Small intestine (tissue), 7 donors: ENCODE data around the gene ULBP2. TPM values are rescaled to one million over a fixed set of nuclear protein-coding genes. Genes with fewer than 3 reads are reported as not detected.
A peak's percentile ranks its signal among the peaks of the same experiment; 100 is the strongest.
"Not testable (repeated sequence)": the region's sequence is repeated elsewhere in the genome, so short reads cannot be mapped to it uniquely, and the experiment has no call there.

Source experiments
- DNase-seq, 2 donors: peaks; one replicate each; pipeline versions ENCODE4 v3.0.0 to v3.0.0-alpha.2; 2013
- FAIRE-seq: peaks from 2 replicates; lab custom pipeline; 2012; peaks lifted over from hg19 to GRCh38; lab: Jason Lieb, UNC
- H3K27ac ChIP-seq, 3 donors: one replicate each; pipeline ENCODE4 v1.5.1; 2013; ENCODE audit warnings: low read length in 2 of 3, mild to moderate bottlenecking in 2 of 3, control low read depth in 1 of 3, inconsistent platforms in 1 of 3, low read depth in 1 of 3, moderate library complexity in 1 of 3
- H3K27me3 ChIP-seq, 3 donors: one replicate each; pipeline ENCODE4 v1.6.1; 2013; ENCODE audit warnings: low read length in 3 of 3, inconsistent platforms in 1 of 3; ENCODE audit not compliant: control insufficient read depth in 3 of 3, insufficient read depth in 3 of 3
- H3K36me3 ChIP-seq, 3 donors: one replicate each; pipeline ENCODE4 v1.6.1; 2013; ENCODE audit warnings: low read length in 3 of 3, inconsistent platforms in 1 of 3, low read depth in 1 of 3, mild to moderate bottlenecking in 1 of 3, moderate library complexity in 1 of 3; ENCODE audit not compliant: control insufficient read depth in 3 of 3, insufficient read depth in 2 of 3
- H3K4me1 ChIP-seq, 3 donors: one replicate each; pipeline ENCODE4 v1.6.1; 2013; ENCODE audit warnings: low read length in 2 of 3, inconsistent platforms in 1 of 3, low read depth in 1 of 3, mild to moderate bottlenecking in 1 of 3, moderate library complexity in 1 of 3; ENCODE audit not compliant: control insufficient read depth in 3 of 3, insufficient read depth in 2 of 3
- H3K4me3 ChIP-seq, 3 donors: one replicate each; pipeline ENCODE4 v1.5.1; 2013; ENCODE audit warnings: low read length in 3 of 3, control low read depth in 1 of 3, inconsistent platforms in 1 of 3, low read depth in 1 of 3, mild to moderate bottlenecking in 1 of 3, moderate library complexity in 1 of 3
- H3K9me3 ChIP-seq, 2 donors: one replicate each; pipeline ENCODE4 v1.6.1; 2013; ENCODE audit warnings: low read depth in 1 of 2, low read length in 1 of 2; ENCODE audit not compliant: control insufficient read depth in 2 of 2, insufficient read depth in 1 of 2
- WGBS, 3 donors: extraction: QIAGEN DNeasy Blood & Tissue Kit; methylation state at CpG; one replicate each; pipeline ENCODE4 v1.1.7; 2013; 5-methylcytosine and 5-hydroxymethylcytosine counted together
- polyA plus RNA-seq, 4 donors: library from polyadenylated mRNA; stranded (reverse) in 3 of 4; unstranded in 1 of 4; fragments of 200-250 nt in 3 of 4; fragments of 120-200 nt in 1 of 4; gene quantifications; one replicate each; pipeline versions ENCODE4 v1.2.1 to v1.2.3, GENCODE V29; 2013
- donor health status: healthy with polysubstance abuse.
- donor health status: control.
- donor health status: control.
- donor health status: Bipolar disorder and iron deficiency.
- donor health status: healthy.

The ULBP2 gene
- polyA plus RNA-seq, 4 donors, result 0.10 to 0.30 TPM; not detected in 2

DNA sequence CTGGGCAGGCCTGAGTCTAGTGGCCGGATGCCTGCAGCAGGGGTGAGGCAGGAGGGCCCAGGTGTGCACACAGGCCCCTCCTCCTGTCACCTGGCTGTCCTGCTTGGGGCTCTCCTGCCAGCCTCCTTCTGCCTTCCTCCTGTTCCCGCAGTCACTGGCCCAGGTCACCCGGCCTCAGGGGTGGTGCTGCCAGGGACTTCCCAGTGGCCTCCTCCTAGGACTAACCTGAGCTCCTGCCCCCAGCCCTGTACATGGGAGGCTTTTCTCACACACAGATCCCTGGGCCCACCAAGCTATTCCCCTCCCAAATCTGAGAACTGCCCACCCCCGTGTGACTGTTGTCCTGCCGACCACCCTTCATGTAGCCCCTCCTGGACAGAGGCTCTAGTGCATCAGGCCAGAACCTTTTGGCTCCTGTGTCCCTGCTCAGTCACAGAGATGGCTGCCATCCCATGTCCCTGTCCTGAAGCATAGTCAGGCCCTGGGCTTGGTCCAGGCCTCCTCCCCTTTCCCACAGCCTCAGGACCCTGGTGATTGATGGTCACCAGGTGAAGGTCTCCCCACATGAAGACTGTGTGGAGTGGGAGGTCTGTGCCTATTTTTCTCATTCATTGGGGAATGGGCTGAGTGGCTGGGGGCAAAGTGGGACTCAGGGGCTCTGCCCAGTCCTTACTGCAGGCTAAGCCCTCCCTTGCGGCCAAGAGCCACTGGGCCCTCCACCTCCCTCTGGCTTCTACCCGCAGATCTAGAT, 20.8 kb downstream of the ULBP2 start:
- FAIRE-seq (no peak), DNase-seq (no peak)
- Histone ChIP-seq H3K36me3 (no peaks in the 10 kb centered on the region), H3K9me3 (no peaks in the 10 kb centered on the region), H3K4me3 (peak overlapping the region in 1 of 3 donors; percentile 7), H3K4me1 (peaks cover 0 to 20% (median 0%) of the 10 kb centered on the region in 3 donors), H3K27ac (no peak overlapping the region), H3K27me3 (peaks cover 0 to 81% (median 38%) of the 10 kb centered on the region in 3 donors)
- 46 to 71% (median 55%) methylated on average over 7 of the region's 7 CpGs for WGBS, 3 donors

DNA sequence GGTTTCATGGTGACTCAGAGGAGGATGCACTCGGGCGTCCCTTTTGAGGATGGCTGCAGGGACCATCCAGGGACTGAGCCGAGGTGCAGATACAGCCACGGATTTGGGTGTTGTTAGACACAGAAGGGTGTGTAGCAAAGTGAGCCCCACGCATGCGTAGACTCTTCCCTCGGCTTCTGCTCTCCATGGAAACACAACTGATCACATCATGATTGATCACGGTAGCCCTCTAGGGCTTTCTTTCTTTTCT, 21.3 kb downstream of the ULBP2 start:
- Histone ChIP-seq H3K4me3 (peak overlapping the region in 2 of 3 donors; percentile 7 to 19), H3K27ac (no peak overlapping the region), H3K36me3 (no peaks in the 10 kb centered on the region), H3K27me3 (peaks cover 0 to 86% (median 38%) of the 10 kb centered on the region in 3 donors), H3K4me1 (peaks cover 0 to 20% (median 0%) of the 10 kb centered on the region in 3 donors), H3K9me3 (no peaks in the 10 kb centered on the region)
- WGBS, 3 donors, result 6 to 15% (median 7%) methylated on average over 8 of the region's 8 CpGs
- FAIRE-seq, result no peak
- no peak for DNase-seq

DNA sequence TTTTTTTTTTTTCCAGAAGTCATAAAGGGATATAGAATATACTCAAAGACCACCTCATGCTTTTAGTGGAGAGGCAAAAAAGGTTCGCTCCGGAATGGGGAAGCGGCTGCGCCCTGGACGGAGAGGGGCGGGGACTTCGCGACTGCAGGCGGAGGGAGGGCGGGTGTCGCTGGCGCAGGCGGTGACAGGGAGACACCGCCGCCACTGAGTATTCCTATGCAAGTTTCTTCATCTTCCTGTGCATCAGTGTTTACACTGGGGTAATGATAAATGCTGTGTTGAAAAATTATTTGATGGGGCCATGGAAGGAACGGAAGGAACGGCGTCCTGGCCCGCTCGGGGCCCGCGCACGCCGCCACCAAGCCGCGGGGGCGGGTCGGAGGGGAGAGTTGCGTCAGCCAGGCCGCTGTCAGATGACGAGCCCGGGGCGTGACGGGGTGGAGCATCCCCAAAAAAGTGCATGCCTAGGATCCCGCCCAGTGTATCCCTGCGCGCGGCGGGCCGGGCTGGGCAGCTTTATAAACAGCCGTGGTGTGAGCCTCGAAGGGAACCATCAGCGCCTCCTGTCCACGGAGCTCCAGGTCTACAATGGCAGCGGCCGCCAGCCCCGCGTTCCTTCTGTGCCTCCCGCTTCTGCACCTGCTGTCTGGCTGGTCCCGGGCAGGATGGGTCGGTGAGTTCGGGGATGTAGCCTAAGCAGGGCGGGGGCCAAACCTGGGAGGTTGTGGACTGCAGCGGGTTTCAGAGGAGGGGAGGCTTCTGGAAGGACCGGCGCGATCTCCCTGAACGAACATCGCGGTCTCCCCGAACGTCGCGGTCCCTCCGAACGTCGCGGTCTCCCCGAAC, 21.9 kb downstream of the ULBP2 start, which contains the start of gene ULBP1:
Gene ULBP1, plus strand, starts transcription at position 482 of the 846 bp plus-strand sequence. Its CDS starts 107 bp downstream, at position 589.
- Histone ChIP-seq H3K9me3 (no peaks in the 10 kb centered on the region), H3K4me3 (peak within 1 kb of the TSS; percentile 19 to 43 (median 21)), H3K27me3 (peaks cover 0 to 91% (median 38%) of the 10 kb centered on the region in 3 donors), H3K27ac (no peak within 1 kb of the TSS), H3K4me1 (peaks cover 0 to 20% (median 0%) of the 10 kb centered on the region in 3 donors), H3K36me3 (no peaks in the 10 kb centered on the region)
- FAIRE-seq, result no peak
- peak; percentile 49 to 66 for DNase-seq
- 1% methylated on average over 55 to 69 of the region's 69 CpGs for WGBS, 3 donors

DNA sequence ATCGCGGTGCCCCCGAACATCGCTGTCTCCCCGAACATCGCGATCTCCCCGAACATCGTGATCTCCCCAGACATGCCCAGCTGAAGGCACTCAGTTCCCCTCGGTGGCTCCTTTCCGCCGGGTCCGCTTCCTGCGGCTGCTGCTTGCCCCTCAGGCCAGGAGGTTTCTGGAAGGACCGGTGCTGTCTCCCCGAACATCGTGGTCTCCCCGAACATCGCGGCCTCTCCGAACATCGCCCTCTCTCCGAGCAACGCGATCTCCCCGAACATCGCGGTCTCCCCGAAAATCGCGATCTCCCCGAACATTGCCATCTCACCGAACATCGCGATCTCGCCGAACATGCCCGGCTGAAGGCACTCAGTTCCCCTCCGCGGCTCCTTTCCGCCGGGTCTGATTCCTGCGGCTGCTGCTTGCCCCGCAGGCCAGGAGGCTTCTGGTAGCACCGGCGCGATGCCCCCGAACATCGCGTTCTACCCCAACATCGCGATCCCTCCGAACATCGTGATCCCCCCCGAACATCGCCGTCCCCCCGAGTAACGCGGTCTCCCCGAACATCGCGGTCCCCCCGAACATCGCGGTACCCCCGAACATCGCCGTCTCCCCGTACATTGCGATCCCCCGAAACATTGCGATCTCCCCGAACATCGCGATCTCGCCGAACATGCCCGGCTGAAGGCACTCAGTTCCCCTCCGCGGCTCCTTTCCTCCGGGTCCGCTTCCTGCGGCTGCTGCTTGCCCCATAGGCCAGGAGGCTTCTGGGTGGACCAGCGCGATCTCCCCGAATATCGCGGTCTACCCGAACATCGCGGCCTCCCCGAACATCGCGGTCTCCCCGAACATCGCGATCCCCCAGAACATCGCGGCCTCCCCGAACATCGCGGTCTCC, 22.7 kb downstream of the ULBP2 start:
- Histone ChIP-seq H3K27ac (no peak overlapping the region), H3K4me1 (peaks cover 0 to 20% (median 0%) of the 10 kb centered on the region in 3 donors), H3K36me3 (no peaks in the 10 kb centered on the region), H3K4me3 (peak overlapping the region in 2 of 3 donors; percentile 19 to 43), H3K9me3 (no peaks in the 10 kb centered on the region), H3K27me3 (peaks cover 0 to 91% (median 42%) of the 10 kb centered on the region in 3 donors)
- 2 to 5% (median 5%) methylated on average over 96 to 103 of the region's 103 CpGs for WGBS, 3 donors
- FAIRE-seq (no peak), DNase-seq (peak in 1 of 2 donors; percentile 28)

DNA sequence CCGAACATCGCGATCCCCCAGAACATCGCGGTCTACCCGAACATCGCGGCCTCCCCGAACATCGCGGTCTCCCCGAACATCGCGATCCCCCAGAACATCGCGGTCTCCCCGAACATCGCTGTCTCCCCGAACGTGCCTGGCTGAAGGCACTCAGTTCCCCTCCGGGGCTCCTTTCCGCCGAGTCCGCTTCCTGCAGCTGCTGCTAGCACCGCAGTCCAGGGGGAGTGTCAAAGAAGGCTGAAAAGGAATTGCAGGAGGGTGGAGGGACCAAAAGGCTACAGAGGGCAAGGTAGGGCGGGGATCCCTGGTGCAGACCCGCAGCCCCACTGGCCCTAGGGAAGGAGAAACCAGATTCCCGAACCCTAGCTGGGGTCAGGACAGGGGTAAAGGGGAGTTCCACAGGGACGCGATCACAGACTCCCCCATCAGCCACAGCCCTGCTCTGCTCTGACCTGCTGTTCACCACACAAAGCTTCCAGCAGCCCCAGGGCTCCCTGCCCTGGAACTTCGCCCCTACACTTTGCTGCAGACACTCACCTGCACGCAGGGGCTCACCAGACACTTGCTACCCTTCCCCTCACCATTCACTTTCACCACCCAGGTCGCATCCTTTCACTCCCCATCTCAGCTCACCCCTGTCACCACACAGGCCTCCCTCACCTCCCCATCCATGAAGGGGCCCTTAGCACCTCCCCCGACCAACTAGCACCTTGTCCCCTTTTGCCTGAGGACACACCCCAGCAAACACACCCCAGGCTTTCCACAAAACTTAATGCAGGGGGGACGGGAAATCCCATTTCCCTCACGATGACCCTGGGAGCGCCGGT, 23.6 kb downstream of the ULBP2 start:
- FAIRE-seq (no peak), DNase-seq (peak in 1 of 2 donors; percentile 39)
- peaks cover 0 to 20% (median 0%) of the 10 kb centered on the region in 3 donors for H3K4me1 ChIP-seq
- H3K9me3 ChIP-seq, result no peaks in the 10 kb centered on the region
- H3K27me3 ChIP-seq, result peaks cover 0 to 97% (median 41%) of the 10 kb centered on the region in 3 donors
- no peak overlapping the region for H3K27ac ChIP-seq
- 7 to 12% (median 10%) methylated on average over 25 to 38 of the region's 38 CpGs for WGBS, 3 donors
- H3K36me3 ChIP-seq, result no peaks in the 10 kb centered on the region
- no peak overlapping the region for H3K4me3 ChIP-seq

DNA sequence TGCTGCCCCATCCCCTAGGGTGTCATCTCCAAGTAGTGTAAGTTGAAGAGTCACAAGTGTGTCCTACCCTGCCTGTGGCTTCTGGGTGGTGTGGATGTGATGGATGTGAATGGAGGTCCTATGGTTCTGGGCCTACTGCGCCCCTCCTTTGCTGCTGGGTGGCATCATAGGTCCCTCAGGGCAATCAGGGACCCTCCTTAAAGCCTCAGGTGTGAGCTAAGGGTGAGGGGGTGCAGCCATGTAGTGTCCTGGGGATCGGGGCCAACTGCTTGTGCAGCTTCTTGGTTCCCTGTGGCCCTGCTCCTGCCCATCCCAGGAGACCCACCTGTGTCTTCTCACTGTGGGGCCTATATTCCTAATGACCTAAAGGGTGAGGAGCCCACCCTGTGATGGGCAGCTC, 24.5 kb downstream of the ULBP2 start:
- H3K27me3 ChIP-seq, result peaks cover 0 to 96% (median 40%) of the 10 kb centered on the region in 3 donors
- H3K4me3 ChIP-seq, H3K36me3 ChIP-seq, DNase-seq, H3K9me3 ChIP-seq, H3K27ac ChIP-seq, FAIRE-seq: not testable (repeated sequence)
- 84 to 94% (median 86%) methylated on average over 2 of the region's 2 CpGs for WGBS, 3 donors
- peaks cover 0 to 20% (median 0%) of the 10 kb centered on the region in 3 donors for H3K4me1 ChIP-seq

DNA sequence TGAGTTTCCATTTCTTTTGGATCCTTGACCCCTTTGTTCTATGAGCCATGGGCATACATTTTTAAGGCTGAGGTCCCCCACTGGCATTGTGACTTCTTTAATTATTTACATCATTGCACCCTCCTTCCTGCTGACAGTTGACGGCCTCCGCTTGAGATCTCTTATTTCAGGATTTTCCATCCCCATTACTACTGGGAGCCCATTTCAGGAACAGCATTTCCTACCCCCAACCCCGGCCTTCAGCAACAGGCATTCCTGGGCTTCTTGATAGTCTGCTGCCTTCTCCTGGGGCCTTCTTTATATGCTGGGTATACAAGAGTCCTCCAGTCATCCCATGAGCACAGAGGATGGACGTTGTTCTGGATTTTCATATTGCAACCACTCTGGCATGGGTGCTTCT, 25.8 kb downstream of the ULBP2 start:
- peaks cover 0 to 88% (median 29%) of the 10 kb centered on the region in 3 donors for H3K27me3 ChIP-seq
- WGBS, 3 donors, result 80 to 94% (median 89%) methylated on average over 4 of the region's 4 CpGs
- FAIRE-seq, result no peak

More for the DNA sequence above, 25.8 kb downstream of the ULBP2 start:
- H3K4me1 ChIP-seq, result peaks cover 0 to 20% (median 0%) of the 10 kb centered on the region in 3 donors
- H3K9me3 ChIP-seq, result no peaks in the 10 kb centered on the region
- no peak overlapping the region for H3K4me3 ChIP-seq
- DNase-seq, result no peak
- H3K36me3 ChIP-seq, result no peaks in the 10 kb centered on the region
- H3K27ac ChIP-seq, result no peak overlapping the region
